Measurements from ENCODE around the gene SPSB1.

- TF ChIP-seq POLR2A (IDR thresholded peaks at IDR 0.05): no peak
- TF ChIP-seq, protein P1, sequence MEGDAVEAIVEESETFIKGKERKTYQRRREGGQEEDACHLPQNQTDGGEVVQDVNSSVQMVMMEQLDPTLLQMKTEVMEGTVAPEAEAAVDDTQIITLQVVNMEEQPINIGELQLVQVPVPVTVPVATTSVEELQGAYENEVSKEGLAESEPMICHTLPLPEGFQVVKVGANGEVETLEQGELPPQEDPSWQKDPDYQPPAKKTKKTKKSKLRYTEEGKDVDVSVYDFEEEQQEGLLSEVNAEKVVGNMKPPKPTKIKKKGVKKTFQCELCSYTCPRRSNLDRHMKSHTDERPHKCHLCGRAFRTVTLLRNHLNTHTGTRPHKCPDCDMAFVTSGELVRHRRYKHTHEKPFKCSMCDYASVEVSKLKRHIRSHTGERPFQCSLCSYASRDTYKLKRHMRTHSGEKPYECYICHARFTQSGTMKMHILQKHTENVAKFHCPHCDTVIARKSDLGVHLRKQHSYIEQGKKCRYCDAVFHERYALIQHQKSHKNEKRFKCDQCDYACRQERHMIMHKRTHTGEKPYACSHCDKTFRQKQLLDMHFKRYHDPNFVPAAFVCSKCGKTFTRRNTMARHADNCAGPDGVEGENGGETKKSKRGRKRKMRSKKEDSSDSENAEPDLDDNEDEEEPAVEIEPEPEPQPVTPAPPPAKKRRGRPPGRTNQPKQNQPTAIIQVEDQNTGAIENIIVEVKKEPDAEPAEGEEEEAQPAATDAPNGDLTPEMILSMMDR (IDR thresholded peaks at IDR 0.05): no peak
Observed at GRCh38 chr1:9399510-9400424, 107.1 kb downstream of the SPSB1 start.

All from uterus (tissue), 2 donors.